Kidney (tissue), 14 donors: Measurements from ENCODE around the gene LUC7L. TPM values are rescaled to one million over a fixed set of nuclear protein-coding genes. Genes with fewer than 3 reads are reported as not detected.

Source experiments
- DNase-seq, 5 donors: peaks; one replicate each; pipeline ENCODE4 v3.0.0-alpha.2; 2013 to 2020
- FAIRE-seq: peaks from 2 replicates; lab custom pipeline; 2012; peaks lifted over from hg19 to GRCh38; lab: Jason Lieb, UNC
- H3K27ac ChIP-seq, 2 donors: one replicate each; pipeline ENCODE4 v1.7.0; 2013; ENCODE audit warnings: low read depth in 2 of 2, low read length in 2 of 2, inconsistent platforms in 1 of 2
- H3K27me3 ChIP-seq: one replicate; pipeline ENCODE4 v1.7.1; 2013; ENCODE audit warnings: low read length, inconsistent platforms; ENCODE audit not compliant: control insufficient read depth, insufficient read depth
- H3K36me3 ChIP-seq, 3 donors: one replicate each; pipeline versions ENCODE4 v1.7.0 to v1.7.1; 2013; ENCODE audit warnings: low read length in 3 of 3, control low read depth in 1 of 3, inconsistent platforms in 1 of 3; ENCODE audit not compliant: insufficient read depth in 3 of 3, control insufficient read depth in 2 of 3
- H3K4me1 ChIP-seq, 3 donors: one replicate each; pipeline versions ENCODE4 v1.7.0 to v1.7.1; 2013; ENCODE audit warnings: low read length in 3 of 3, inconsistent platforms in 1 of 3, low read depth in 1 of 3; ENCODE audit not compliant: control insufficient read depth in 2 of 3, insufficient read depth in 2 of 3
- H3K4me3 ChIP-seq, 3 donors: one replicate each; pipeline versions ENCODE4 v1.7.0 to v1.8.1; 2013; ENCODE audit warnings: low read length in 3 of 3, control low read depth in 1 of 3, inconsistent platforms in 1 of 3
- H3K9ac ChIP-seq, 3 donors: one replicate each; pipeline versions ENCODE4 v1.7.0 to v1.7.1; 2013; ENCODE audit warnings: low read length in 3 of 3, control low read depth in 1 of 3, inconsistent platforms in 1 of 3
- H3K9me3 ChIP-seq, 3 donors: one replicate each; pipeline versions ENCODE4 v1.7.0 to v1.7.1; 2013; ENCODE audit warnings: low read length in 3 of 3, control low read depth in 1 of 3, inconsistent platforms in 1 of 3; ENCODE audit not compliant: control insufficient read depth in 2 of 3, insufficient read depth in 1 of 3
- intact Hi-C: fragments of 100-400 bp; cut with DNase I; formaldehyde crosslinking; loops from one replicate; pipeline ENCODE4 v1.11.1; 2022
- polyA plus RNA-seq: library from polyadenylated mRNA; stranded (reverse); fragments of 350-450 nt; fragmentation: Illumina TruSeq; extraction: RNeasy Lipid Tissue Mini Kit (QIAGEN cat#74804); gene quantifications from one replicate; pipeline ENCODE4 v1.2.3, GENCODE V29; 2014; ENCODE audit warnings: low read depth, low replicate concordance; ENCODE audit not compliant: insufficient read depth
- total RNA-seq: library from RNA; stranded (reverse); fragmentation: NEBNext Ultra II Directional; extraction: Animal tissue kit (Norgen Biotek cat#: 25700); gene quantifications from one replicate; pipeline ENCODE4 v1.2.1, GENCODE V29; 2021
- TF ChIP-seq, protein P1 (sequence below): IDR thresholded peaks from 3 replicates; pipeline ENCODE4 v1.5.1; 2012; ENCODE audit warnings: mild to moderate bottlenecking, moderate library complexity, borderline replicate concordance; ENCODE audit not compliant: insufficient read depth; ENCODE audit errors: extremely low read depth
- donor health status: control.
- donor health status: control.
- donor health status: control.
- donor health status: control.
- donor health status: control.
- donor health status: DM: yes; HTN: yes; CAD: no.
- donor health status: Normal renal cell carcinoma (clear cell type).

LUC7L gene
- total and polyA plus RNA-seq, 2 donors from 2014 or later = 56.3 to 72.0 TPM

DNA sequence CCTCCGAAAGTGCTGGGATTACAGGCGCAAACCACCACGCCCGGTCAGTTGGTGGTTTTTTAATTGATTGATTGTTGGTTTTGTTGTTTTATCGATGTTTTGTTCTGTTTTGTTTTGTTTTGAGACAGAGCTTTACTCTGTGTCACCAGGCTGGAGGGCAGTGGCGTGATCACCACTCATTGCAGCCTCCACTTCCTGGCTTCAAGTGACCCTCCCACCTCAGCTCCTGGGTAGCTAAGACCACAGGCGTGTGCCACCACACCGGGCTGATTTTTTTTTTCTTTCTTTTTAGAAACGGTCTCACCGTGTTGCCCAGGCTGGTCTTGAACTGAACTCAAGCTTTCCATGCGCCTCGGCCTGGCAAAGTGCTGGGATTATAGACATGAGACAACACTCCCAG, 17.8 kb upstream of the LUC7L start:
- no peak overlapping the region for H3K9ac ChIP-seq
- TF ChIP-seq, protein P1, sequence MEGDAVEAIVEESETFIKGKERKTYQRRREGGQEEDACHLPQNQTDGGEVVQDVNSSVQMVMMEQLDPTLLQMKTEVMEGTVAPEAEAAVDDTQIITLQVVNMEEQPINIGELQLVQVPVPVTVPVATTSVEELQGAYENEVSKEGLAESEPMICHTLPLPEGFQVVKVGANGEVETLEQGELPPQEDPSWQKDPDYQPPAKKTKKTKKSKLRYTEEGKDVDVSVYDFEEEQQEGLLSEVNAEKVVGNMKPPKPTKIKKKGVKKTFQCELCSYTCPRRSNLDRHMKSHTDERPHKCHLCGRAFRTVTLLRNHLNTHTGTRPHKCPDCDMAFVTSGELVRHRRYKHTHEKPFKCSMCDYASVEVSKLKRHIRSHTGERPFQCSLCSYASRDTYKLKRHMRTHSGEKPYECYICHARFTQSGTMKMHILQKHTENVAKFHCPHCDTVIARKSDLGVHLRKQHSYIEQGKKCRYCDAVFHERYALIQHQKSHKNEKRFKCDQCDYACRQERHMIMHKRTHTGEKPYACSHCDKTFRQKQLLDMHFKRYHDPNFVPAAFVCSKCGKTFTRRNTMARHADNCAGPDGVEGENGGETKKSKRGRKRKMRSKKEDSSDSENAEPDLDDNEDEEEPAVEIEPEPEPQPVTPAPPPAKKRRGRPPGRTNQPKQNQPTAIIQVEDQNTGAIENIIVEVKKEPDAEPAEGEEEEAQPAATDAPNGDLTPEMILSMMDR = no peak
- no peaks in the 10 kb centered on the region for H3K27me3 ChIP-seq
- H3K4me1 ChIP-seq = peaks cover 0 to under 1% (median 0%) of the 10 kb centered on the region in 3 donors
- FAIRE-seq (no peak), DNase-seq (peak in 1 of 5 donors; percentile 37)
- H3K27ac ChIP-seq = no peak overlapping the region
- no peaks in the 10 kb centered on the region for H3K9me3 ChIP-seq
- H3K4me3 ChIP-seq = no peak overlapping the region
- intact Hi-C loops = no loop called here
- H3K36me3 ChIP-seq = peaks cover 0 to 10% (median 6%) of the 10 kb centered on the region in 3 donors

DNA sequence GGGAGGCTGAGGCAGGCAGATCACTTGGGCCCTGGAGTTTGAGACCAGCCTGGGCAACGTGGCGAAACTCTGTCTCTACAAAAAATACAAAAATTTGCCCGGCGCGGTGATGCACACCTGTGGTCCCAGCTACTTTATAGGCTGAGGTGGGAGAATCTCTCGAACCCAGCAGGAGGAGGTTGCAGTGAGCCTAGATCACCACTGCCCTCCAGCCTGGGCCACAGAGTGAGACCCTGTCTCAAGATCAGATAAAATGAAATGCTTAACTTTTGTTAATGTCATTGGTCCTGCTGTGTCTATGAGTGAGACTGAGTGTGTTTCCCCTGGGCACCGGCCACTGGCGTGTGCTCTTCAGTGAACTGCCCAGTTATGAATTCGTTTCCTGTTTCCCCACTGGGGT, 15.9 kb upstream of the LUC7L start:
- FAIRE-seq = no peak
- H3K9ac ChIP-seq = no peak overlapping the region
- TF ChIP-seq, protein P1 = no peak
- peaks cover 0 to 2% (median 0%) of the 10 kb centered on the region in 3 donors for H3K4me1 ChIP-seq
- H3K27ac ChIP-seq = no peak overlapping the region
- H3K9me3 ChIP-seq = no peaks in the 10 kb centered on the region
- H3K27me3 ChIP-seq = no peaks in the 10 kb centered on the region
- intact Hi-C loops = no loop called here
- DNase-seq = peak in 1 of 5 donors; percentile 29
- peaks cover 0 to under 1% (median 0%) of the 10 kb centered on the region in 3 donors for H3K36me3 ChIP-seq
- no peak overlapping the region for H3K4me3 ChIP-seq

DNA sequence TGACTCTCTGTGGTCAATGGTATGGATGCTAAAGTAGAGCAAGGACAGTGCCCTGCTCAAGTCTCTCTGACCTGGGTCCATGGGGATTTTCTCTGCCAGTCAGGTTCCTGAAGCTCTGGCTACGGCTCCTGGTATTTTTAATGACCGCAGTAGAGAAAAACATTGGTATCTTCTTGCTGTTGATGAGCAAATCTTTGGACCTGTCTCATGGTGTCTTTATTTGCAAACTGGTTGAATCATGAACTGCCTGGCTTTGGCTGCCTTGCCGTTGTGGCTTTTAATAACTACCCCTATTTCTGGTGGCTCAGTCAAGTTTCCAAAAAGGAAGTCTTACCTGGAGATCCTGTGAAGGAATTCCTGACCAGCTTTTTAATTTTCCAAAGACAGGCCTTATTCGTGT, 14.1 kb upstream of the LUC7L start:
- no peak overlapping the region for H3K4me3 ChIP-seq
- H3K27me3 ChIP-seq = no peaks in the 10 kb centered on the region
- H3K9me3 ChIP-seq = no peaks in the 10 kb centered on the region
- DNase-seq = no peak
- TF ChIP-seq, protein P1 = no peak
- peaks cover 0 to 4% (median 0%) of the 10 kb centered on the region in 3 donors for H3K4me1 ChIP-seq
- intact Hi-C loops = no loop called here
- no peak overlapping the region for H3K27ac ChIP-seq
- no peaks in the 10 kb centered on the region for H3K36me3 ChIP-seq
- H3K9ac ChIP-seq = no peak overlapping the region
- no peak for FAIRE-seq

DNA sequence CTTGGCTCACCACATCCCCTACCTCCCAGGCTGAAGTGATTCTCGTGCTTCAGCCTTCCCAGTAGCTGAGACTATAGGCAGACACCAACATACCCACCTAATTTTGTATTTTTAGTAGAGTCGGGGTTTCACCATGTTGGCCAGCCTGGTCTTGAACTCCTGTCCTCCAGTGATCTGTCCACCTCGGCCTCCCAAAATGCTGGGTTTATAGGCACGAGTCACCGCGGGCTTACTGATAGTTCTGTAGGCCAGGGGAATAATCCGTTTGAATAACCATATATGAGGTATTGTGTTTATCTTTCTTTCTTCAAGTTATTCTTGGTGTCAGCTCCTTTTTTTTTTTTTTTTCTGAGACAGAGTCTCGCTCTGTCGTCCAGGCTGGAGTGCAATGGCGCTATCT, 13.0 kb upstream of the LUC7L start:
- peak in 1 of 5 donors; percentile 16 for DNase-seq
- TF ChIP-seq, protein P1 = no peak
- FAIRE-seq = no peak
- peaks cover 0 to 4% (median 0%) of the 10 kb centered on the region in 3 donors for H3K4me1 ChIP-seq
- no peaks in the 10 kb centered on the region for H3K9me3 ChIP-seq
- H3K27ac ChIP-seq = no peak overlapping the region
- H3K36me3 ChIP-seq = no peaks in the 10 kb centered on the region
- no peaks in the 10 kb centered on the region for H3K27me3 ChIP-seq
- H3K9ac ChIP-seq = no peak overlapping the region
- intact Hi-C loops = no loop called here
- no peak overlapping the region for H3K4me3 ChIP-seq
